H1 (cell line): Measurements from ENCODE around the gene EEF1AKMT1. TPM values are rescaled to one million over a fixed set of nuclear protein-coding genes. Genes with fewer than 3 reads are reported as not detected.
A peak's percentile ranks its signal among the peaks of the same experiment; 100 is the strongest.

Experiments
- CTCF ChIA-PET: fragments of 300-600 bp; sonication (Branson Sonifier 250); formaldehyde crosslinking; loops from one replicate; lab custom pipeline; 2021; ENCODE audit not compliant: partially characterized antibody; lab: Charles Lee
- POLR2A ChIA-PET: fragments of 300-600 bp; sonication (Branson Sonifier 250); formaldehyde crosslinking; loops from one replicate; lab custom pipeline; 2021; ENCODE audit warnings: inconsistent platforms; ENCODE audit not compliant: partially characterized antibody; lab: Charles Lee
- DNase-seq, 2 experiments: peaks; one replicate each; pipeline versions ENCODE4 v3.0.0 to v3.0.0-alpha.2; 2010 to 2022; ENCODE audit warnings: low spot score in 2 of 2, low read depth in 1 of 2, mixed read lengths in 1 of 2
- FAIRE-seq: peaks from 2 replicates; lab custom pipeline; 2011; peaks lifted over from hg19 to GRCh38; lab: Jason Lieb, UNC
- H2AFZ ChIP-seq: 2 replicates; pipeline ENCODE4 v1.8.1; 2012; ENCODE audit warnings: low read length, inconsistent platforms
- H2AK5ac ChIP-seq: 2 replicates; pipeline ENCODE4 v1.6.1; 2013; ENCODE audit warnings: low read depth, low read length
- H2BK120ac ChIP-seq: replicated peaks from 2 replicates; pipeline ENCODE3; 2013; ENCODE audit warnings: low read depth, low read length, inconsistent platforms
- H2BK12ac ChIP-seq: 2 replicates; pipeline ENCODE4 v1.6.1; 2013; ENCODE audit warnings: low read depth, low read length
- H2BK15ac ChIP-seq: 2 replicates; pipeline ENCODE4 v1.6.1; 2013; ENCODE audit warnings: low read length
- H2BK20ac ChIP-seq: 2 replicates; pipeline ENCODE4 v1.6.1; 2013; ENCODE audit warnings: low read length
- H2BK5ac ChIP-seq: 2 replicates; pipeline ENCODE4 v1.6.1; 2013; ENCODE audit warnings: low read depth, low read length
- H3K14ac ChIP-seq: 2 replicates; pipeline ENCODE4 v1.6.1; 2013; ENCODE audit warnings: inconsistent platforms; ENCODE audit not compliant: insufficient read length
- H3K18ac ChIP-seq: 2 replicates; pipeline ENCODE4 v1.6.1; 2013; ENCODE audit warnings: low read length; ENCODE audit errors: extremely low read depth
- H3K23ac ChIP-seq: 2 replicates; pipeline ENCODE4 v1.6.1; 2013; ENCODE audit warnings: inconsistent platforms; ENCODE audit not compliant: insufficient read length
- H3K23me2 ChIP-seq: 2 replicates; pipeline ENCODE4 v1.6.1; 2013; ENCODE audit warnings: low read depth, low read length
- H3K27ac ChIP-seq: 2 replicates; pipeline ENCODE4 v1.6.1; 2011; ENCODE audit warnings: low read depth, low read length, inconsistent platforms
- H3K27me3 ChIP-seq, 4 experiments: replicated peaks in 1 of 4; 1 replicate in 1 of 4; 2 replicates in 3 of 4; pipeline versions ENCODE4 v1.6.1 to v1.8.1; 2011 to 2013; ENCODE audit warnings: low read length in 3 of 4, mild to moderate bottlenecking in 3 of 4, inconsistent platforms in 2 of 4, mixed read lengths in 2 of 4, moderate library complexity in 1 of 4; ENCODE audit not compliant: control insufficient read depth in 3 of 4, insufficient read depth in 3 of 4; ENCODE audit errors: extremely low read depth in 1 of 4
- H3K36me3 ChIP-seq, 4 experiments: 2 replicates each; pipeline versions ENCODE4 v1.6.1 to v1.8.1; 2011 to 2013; ENCODE audit warnings: mild to moderate bottlenecking in 4 of 4, low read length in 3 of 4, moderate library complexity in 2 of 4, control low read depth in 1 of 4, inconsistent platforms in 1 of 4; ENCODE audit not compliant: insufficient read depth in 4 of 4, control insufficient read depth in 2 of 4
- H3K4ac ChIP-seq: replicated peaks from 2 replicates; pipeline ENCODE3; 2013; ENCODE audit warnings: low read length, low read depth, mixed read lengths, inconsistent platforms; ENCODE audit not compliant: insufficient read length
- H3K4me1 ChIP-seq, 4 experiments: replicated peaks in 1 of 4; 1 replicate in 1 of 4; 2 replicates in 3 of 4; pipeline versions ENCODE4 v1.6.1 to v1.8.1; 2011 to 2013; ENCODE audit warnings: low read length in 3 of 4, inconsistent platforms in 2 of 4, mixed read lengths in 1 of 4; ENCODE audit not compliant: insufficient read depth in 4 of 4, control insufficient read depth in 3 of 4
- H3K4me2 ChIP-seq, 2 experiments: 2 replicates each; pipeline versions ENCODE4 v1.6.1 to v1.8.1; 2011 to 2013; ENCODE audit warnings: low read depth in 2 of 2, low read length in 2 of 2, control low read depth in 1 of 2, inconsistent platforms in 1 of 2, mild to moderate bottlenecking in 1 of 2; ENCODE audit not compliant: insufficient read depth in 1 of 2
- H3K4me3 ChIP-seq, 4 experiments: fragments of 200-600, 300-600 bp in 1 of 4; sonication (generic), shearing (Covaris generic), sonication (Bioruptor Twin) in 1 of 4; 2 replicates each; pipeline versions ENCODE4 v1.5.1 to v1.8.1; 2011 to 2016; ENCODE audit warnings: low read length in 4 of 4, low read depth in 3 of 4, control low read depth in 2 of 4, inconsistent platforms in 2 of 4, mild to moderate bottlenecking in 2 of 4, mixed read lengths in 1 of 4, moderate library complexity in 1 of 4; ENCODE audit not compliant: insufficient read depth in 2 of 4; ENCODE audit errors: extremely low read depth in 1 of 4
- H3K56ac ChIP-seq: replicated peaks from 2 replicates; pipeline ENCODE3; 2013; ENCODE audit warnings: low read depth, mild to moderate bottlenecking, mixed read lengths, low read length, inconsistent platforms; ENCODE audit not compliant: insufficient read length
- H3K79me1 ChIP-seq: 2 replicates; pipeline ENCODE4 v1.6.1; 2013; ENCODE audit warnings: low read depth, low read length, control low read depth
- H3K79me2 ChIP-seq, 2 experiments: 2 replicates each; pipeline versions ENCODE4 v1.6.1 to v1.8.1; 2012 to 2013; ENCODE audit warnings: low read length in 2 of 2, mild to moderate bottlenecking in 2 of 2, inconsistent platforms in 1 of 2; ENCODE audit not compliant: insufficient read depth in 2 of 2, control insufficient read depth in 1 of 2
- H3K9ac ChIP-seq, 4 experiments: replicated peaks in 1 of 4; 1 replicate in 1 of 4; 2 replicates in 3 of 4; pipeline versions ENCODE4 v1.6.1 to v1.8.1; 2011 to 2013; ENCODE audit warnings: low read depth in 3 of 4, low read length in 3 of 4, control low read depth in 2 of 4, mild to moderate bottlenecking in 2 of 4, moderate library complexity in 2 of 4, inconsistent platforms in 1 of 4; ENCODE audit errors: extremely low read depth in 1 of 4
- H3K9me3 ChIP-seq, 2 experiments: 2 replicates each; pipeline versions ENCODE4 v1.6.1 to v1.8.1; 2012 to 2013; ENCODE audit warnings: mild to moderate bottlenecking in 2 of 2, moderate library complexity in 2 of 2, control low read depth in 1 of 2, inconsistent platforms in 1 of 2, low read depth in 1 of 2, low read length in 1 of 2, mixed read lengths in 1 of 2; ENCODE audit not compliant: insufficient read depth in 2 of 2
- H4K20me1 ChIP-seq, 2 experiments: replicated peaks in 1 of 2; 2 replicates each; pipeline versions ENCODE3 to v1.8.1; 2011 to 2013; ENCODE audit warnings: inconsistent platforms in 2 of 2, low read length in 2 of 2, mild to moderate bottlenecking in 1 of 2; ENCODE audit not compliant: insufficient read depth in 2 of 2, control insufficient read depth in 1 of 2
- H4K5ac ChIP-seq: 2 replicates; pipeline ENCODE4 v1.6.1; 2013; ENCODE audit warnings: low read length, low read depth, mixed read lengths, inconsistent platforms; ENCODE audit not compliant: insufficient read length
- H4K8ac ChIP-seq: 2 replicates; pipeline ENCODE4 v1.8.0; 2013; ENCODE audit warnings: mild to moderate bottlenecking, moderate library complexity, low read length, inconsistent platforms; ENCODE audit not compliant: insufficient read depth; ENCODE audit errors: extremely low read depth
- H4K91ac ChIP-seq: replicated peaks from 2 replicates; pipeline ENCODE3; 2013; ENCODE audit warnings: low read length, mixed read lengths, inconsistent platforms; ENCODE audit not compliant: insufficient read length
- BCL11A ChIP-seq, 2 experiments: IDR thresholded peaks; one replicate each; pipeline ENCODE4 v1.6.1; 2011; ENCODE audit warnings: low read depth in 2 of 2, low read length in 2 of 2, mild to moderate bottlenecking in 2 of 2
- BRCA1 ChIP-seq: IDR thresholded peaks from 2 replicates; pipeline ENCODE4 v1.6.1; 2012; ENCODE audit warnings: low read depth, low read length, improper control_type of control experiment
- CHD1 ChIP-seq: IDR thresholded peaks from 2 replicates; pipeline ENCODE4 v1.6.1; 2012; ENCODE audit warnings: low read depth, low read length, improper control_type of control experiment
- HDAC2 ChIP-seq, 2 experiments: fragments of 300-600 bp in 1 of 2; sonication (generic) in 1 of 2; IDR thresholded peaks; 2 replicates each; pipeline ENCODE4 v1.6.1; 2011 to 2012; ENCODE audit warnings: low read depth in 2 of 2, low read length in 2 of 2, mild to moderate bottlenecking in 2 of 2, moderate library complexity in 2 of 2, borderline replicate concordance in 1 of 2, inconsistent platforms in 1 of 2
- RAD21 ChIP-seq, 2 experiments: IDR thresholded peaks in 1 of 2; conservative IDR thresholded peaks in 1 of 2; 2 replicates each; pipeline ENCODE4 v1.6.1; 2011; ENCODE audit warnings: low read depth in 2 of 2, low read length in 2 of 2, improper control_type of control experiment in 1 of 2, inconsistent platforms in 1 of 2, mild to moderate bottlenecking in 1 of 2, moderate library complexity in 1 of 2
- SAP30 ChIP-seq: fragments of 300-600 bp; sonication (generic); IDR thresholded peaks from 2 replicates; pipeline ENCODE4 v1.7.1; 2012; ENCODE audit warnings: low read length, moderate library complexity, mild to moderate bottlenecking, inconsistent platforms; ENCODE audit not compliant: insufficient read depth, insufficient replicate concordance
- SIRT6 ChIP-seq: IDR thresholded peaks from one replicate; pipeline ENCODE4 v1.7.1; 2012; ENCODE audit warnings: low read length, inconsistent platforms
- SRF ChIP-seq: IDR thresholded peaks from 2 replicates; pipeline ENCODE4 v1.6.1; 2011; ENCODE audit warnings: mild to moderate bottlenecking, low read depth, low read length, moderate library complexity
- TCF12 ChIP-seq: IDR thresholded peaks from 2 replicates; pipeline ENCODE4 v1.6.1; 2011; ENCODE audit warnings: low read depth, mild to moderate bottlenecking, low read length
- YY1 ChIP-seq: IDR thresholded peaks from 2 replicates; pipeline ENCODE4 v1.6.1; 2011; ENCODE audit warnings: low read depth, mild to moderate bottlenecking, low read length
- WGBS, 2 experiments: shearing (Covaris generic) in 1 of 2; methylation state at CpG; one replicate each; pipeline versions ENCODE4 v1.1.6 to v1.1.7; 2013 to 2015; ENCODE audit warnings: low lambda C conversion rate in 2 of 2, mixed read lengths in 2 of 2, inconsistent platforms in 1 of 2, low coverage in 1 of 2, missing lambda C conversion rate in 1 of 2; ENCODE audit not compliant: insufficient replicate concordance in 2 of 2, insufficient coverage in 1 of 2, insufficient read length in 1 of 2; ENCODE audit errors: extremely low coverage in 1 of 2, missing lambda C conversion rate in 1 of 2; 5-methylcytosine and 5-hydroxymethylcytosine counted together
- polyA plus RNA-seq, 7 experiments: library from polyadenylated mRNA; depleted of rRNA in 3 of 7; stranded (reverse) in 5 of 7; unstranded in 2 of 7; fragments of >200 nt in 5 of 7; fragments of 200-250 nt in 2 of 7; gene quantifications; 1 replicate in 5 of 7; 2 replicates in 1 of 7; 4 replicates in 1 of 7; pipeline versions ENCODE4 v1.2.1 to v1.2.3, GENCODE V29; 2011 to 2013; ENCODE audit warnings: missing spikeins in 2 of 7, mixed read lengths in 2 of 7
- total RNA-seq: library from RNA; stranded (reverse); fragmentation: NEBNext Ultra II Directional; extraction: Animal tissue kit (Norgen Biotek cat#: 25700); gene quantifications from 2 replicates; pipeline ENCODE4 v1.2.1, GENCODE V29; 2021
- TF ChIP-seq, protein P1 (sequence below), 3 experiments: IDR thresholded peaks; 1 replicate in 2 of 3; 2 replicates in 1 of 3; pipeline versions ENCODE4 v1.5.1 to v1.6.1; 2011; ENCODE audit warnings: low read length in 3 of 3, mild to moderate bottlenecking in 3 of 3, inconsistent platforms in 2 of 3, low read depth in 1 of 3, moderate library complexity in 1 of 3; ENCODE audit not compliant: insufficient read depth in 1 of 3; ENCODE audit errors: control extremely low read depth in 1 of 3

The EEF1AKMT1 gene
- total and polyA plus RNA-seq, 2 of the 8 experiments (the other 6 are each of a cell fraction or from before 2014, with no cell fraction given): 3.1 to 4.1 TPM

DNA sequence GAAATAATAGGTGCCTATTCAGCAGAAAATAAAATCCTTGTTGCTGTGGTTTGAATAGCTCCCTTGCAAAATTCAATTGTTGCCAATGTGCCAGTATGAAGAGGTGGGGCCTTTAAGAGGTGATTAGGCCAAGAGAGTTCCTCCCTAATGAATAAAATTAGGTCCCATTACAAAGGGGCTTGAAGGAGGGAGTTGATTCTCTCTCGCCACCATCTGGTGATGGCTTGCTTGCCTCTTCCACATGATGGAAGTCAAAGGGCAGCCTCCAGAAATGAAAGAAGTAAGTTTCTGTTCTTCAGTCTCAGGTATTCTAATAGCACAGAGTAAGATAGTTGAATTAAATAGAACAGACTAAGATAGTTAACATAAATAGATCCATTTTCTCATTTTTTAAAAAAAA is 3.0 kb upstream of the EEF1AKMT1 start:
- H3K23me2 ChIP-seq: peaks cover 6% of the 10 kb centered on the region
- DNase-seq: no peak
- TF ChIP-seq SAP30 (no peak), SIRT6 (no peak), HDAC2 (IDR thresholded peaks at IDR 0.05; ENCODE audit: borderline replicate concordance in 1 of 2, low read depth in 2 of 2, low read length in 2 of 2) (no peak), RAD21 (IDR thresholded peaks at IDR 0.05 in 1 of 2, conservative IDR thresholded peaks at IDR 0.05 in 1 of 2; ENCODE audit: low read depth in 2 of 2, low read length in 2 of 2) (peak; percentile 45 to 52), SRF (no peak), YY1 (peak; percentile 61; the same call in 1 of the 2 replicates), CHD1 (no peak), TCF12 (no peak), BCL11A (IDR thresholded peaks at IDR 0.05; ENCODE audit: low read depth in 2 of 2, low read length in 2 of 2) (no peak), BRCA1 (no peak)
- TF ChIP-seq, protein P1, sequence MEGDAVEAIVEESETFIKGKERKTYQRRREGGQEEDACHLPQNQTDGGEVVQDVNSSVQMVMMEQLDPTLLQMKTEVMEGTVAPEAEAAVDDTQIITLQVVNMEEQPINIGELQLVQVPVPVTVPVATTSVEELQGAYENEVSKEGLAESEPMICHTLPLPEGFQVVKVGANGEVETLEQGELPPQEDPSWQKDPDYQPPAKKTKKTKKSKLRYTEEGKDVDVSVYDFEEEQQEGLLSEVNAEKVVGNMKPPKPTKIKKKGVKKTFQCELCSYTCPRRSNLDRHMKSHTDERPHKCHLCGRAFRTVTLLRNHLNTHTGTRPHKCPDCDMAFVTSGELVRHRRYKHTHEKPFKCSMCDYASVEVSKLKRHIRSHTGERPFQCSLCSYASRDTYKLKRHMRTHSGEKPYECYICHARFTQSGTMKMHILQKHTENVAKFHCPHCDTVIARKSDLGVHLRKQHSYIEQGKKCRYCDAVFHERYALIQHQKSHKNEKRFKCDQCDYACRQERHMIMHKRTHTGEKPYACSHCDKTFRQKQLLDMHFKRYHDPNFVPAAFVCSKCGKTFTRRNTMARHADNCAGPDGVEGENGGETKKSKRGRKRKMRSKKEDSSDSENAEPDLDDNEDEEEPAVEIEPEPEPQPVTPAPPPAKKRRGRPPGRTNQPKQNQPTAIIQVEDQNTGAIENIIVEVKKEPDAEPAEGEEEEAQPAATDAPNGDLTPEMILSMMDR (IDR thresholded peaks at IDR 0.05; ENCODE audit: control extremely low read depth in 1 of 3, insufficient read depth in 1 of 3, low read depth in 1 of 3, low read length in 3 of 3): peak in 2 of 3 experiments; percentile 17 to 48; a peak in 1 of 4 replicates
- H4K91ac ChIP-seq: no peak overlapping the region
- H3K23ac ChIP-seq: no peak overlapping the region
- H3K9me3 ChIP-seq: no peaks in the 10 kb centered on the region
- POLR2A ChIA-PET: interaction anchor here (0.6 kb wide), 1 partner anchor 77 kb away, joined by 3 read pairs; no protein-coding TSS in a partner anchor
- no peak overlapping the region for H2BK120ac ChIP-seq
- H2BK20ac ChIP-seq: no peak overlapping the region
- H2BK5ac ChIP-seq: no peak overlapping the region
- no peak overlapping the region for H2AK5ac ChIP-seq
- H3K36me3 ChIP-seq: no peaks in the 10 kb centered on the region; a peak in 1 of 8 replicates
- H3K4me2 ChIP-seq: no peak overlapping the region
- 85% methylated on average over 1 of the region's 1 CpG; no CpG with 5 or more reads in 1 of the 2 experiments for WGBS, 2 experiments
- H3K27ac ChIP-seq: no peak overlapping the region
- H3K56ac ChIP-seq: no peak overlapping the region
- no peak overlapping the region for H4K5ac ChIP-seq
- H4K20me1 ChIP-seq: no peaks in the 10 kb centered on the region
- H3K4me3 ChIP-seq: no peak overlapping the region
- no peak overlapping the region for H3K18ac ChIP-seq
- H3K27me3 ChIP-seq: no peaks in the 10 kb centered on the region
- no peak overlapping the region for H2AFZ ChIP-seq
- no peak overlapping the region for H3K4ac ChIP-seq
- H3K14ac ChIP-seq: no peak overlapping the region
- H2BK12ac ChIP-seq: no peak overlapping the region
- no peaks in the 10 kb centered on the region for H3K79me1 ChIP-seq
- H3K4me1 ChIP-seq: peaks cover 0 to 6% (median 0%) of the 10 kb centered on the region in 4 experiments; a peak in 3 of 7 replicates
- H4K8ac ChIP-seq: no peak overlapping the region
- no peak for FAIRE-seq
- CTCF ChIA-PET: interaction anchor here (0.7 to 1.3 kb wide), 5 partner anchors 29 to 71 kb away, joined by 3 to 5 read pairs (median 3); no protein-coding TSS in a partner anchor
- H3K9ac ChIP-seq: no peak overlapping the region
- H3K79me2 ChIP-seq: 0 out of 4 replicates have a peak, but pooled peaks cover 0 to 2% of the 10 kb centered on the region in 2 experiments
- no peak overlapping the region for H2BK15ac ChIP-seq
